Transverse colon (tissue), 4 donors: ENCODE measurements around the gene TMEM132C. TPM values are rescaled to one million over a fixed set of nuclear protein-coding genes. Genes with fewer than 3 reads are reported as not detected.
A peak's percentile ranks its signal among the peaks of the same experiment; 100 is the strongest.

Experiments
- DNase-seq: peaks from one replicate; pipeline ENCODE4 v3.0.0-alpha.2; 2019
- H3K27ac ChIP-seq, 4 donors: fragments of 200-600 bp; sonication (generic); 2 replicates each; pipeline ENCODE4 v1.5.1; 2016 to 2018; ENCODE audit warnings: inconsistent platforms in 4 of 4
- H3K27me3 ChIP-seq: fragments of 200-600 bp; sonication (generic); 2 replicates; pipeline ENCODE4 v1.5.1; 2017; ENCODE audit warnings: inconsistent platforms
- H3K36me3 ChIP-seq, 4 donors: fragments of 200-600 bp; sonication (generic); 2 replicates each; pipeline ENCODE4 v1.5.1; 2017 to 2019; ENCODE audit warnings: inconsistent platforms in 4 of 4
- H3K4me1 ChIP-seq, 4 donors: fragments of 200-600 bp; sonication (generic); 2 replicates each; pipeline ENCODE4 v1.5.1; 2017 to 2020; ENCODE audit warnings: inconsistent platforms in 4 of 4
- H3K4me3 ChIP-seq, 4 donors: fragments of 200-600 bp; sonication (generic); 1 replicate in 1 of 4; 2 replicates in 3 of 4; pipeline versions ENCODE4 v1.5.1 to v1.6.1; 2017 to 2019; ENCODE audit warnings: inconsistent platforms in 4 of 4
- H3K9me3 ChIP-seq, 2 donors: fragments of 200-600 bp; sonication (generic); 2 replicates each; pipeline ENCODE4 v1.5.1; 2017 to 2019; ENCODE audit warnings: inconsistent platforms in 2 of 2
- CTCF ChIP-seq, 5 experiments: fragments of 200-600 bp in 3 of 5; fragments of 450-650 bp in 2 of 5; sonication (generic) in 3 of 5; IDR thresholded peaks; 1 replicate in 2 of 5; 2 replicates in 3 of 5; pipeline ENCODE4 v1.5.1; 2016 to 2017; ENCODE audit warnings: antibody characterized with exemption in 5 of 5, inconsistent platforms in 3 of 5, mild to moderate bottlenecking in 2 of 5, moderate library complexity in 1 of 5
- EP300 ChIP-seq: sonication (generic); formaldehyde crosslinking; IDR thresholded peaks from one replicate; pipeline ENCODE4 v1.6.1; 2017; ENCODE audit warnings: antibody characterized with exemption, low read depth
- POLR2A ChIP-seq: fragments of 450-650 bp; IDR thresholded peaks from one replicate; pipeline ENCODE4 v1.6.1; 2016; ENCODE audit warnings: antibody characterized with exemption, mild to moderate bottlenecking, moderate library complexity
- POLR2AphosphoS5 ChIP-seq, 3 donors: sonication (generic); formaldehyde crosslinking; IDR thresholded peaks; one replicate each; pipeline ENCODE4 v1.6.1; 2016; ENCODE audit warnings: antibody characterized with exemption in 3 of 3
- WGBS, 2 donors: methylation state at CpG; one replicate each; pipeline ENCODE4 v1.1.5; 2018; ENCODE audit warnings: low coverage in 1 of 2; 5-methylcytosine and 5-hydroxymethylcytosine counted together
- in situ Hi-C, 4 donors: fragments of 200-750 bp; cut with MboI; loops; one replicate each; pipeline versions ENCODE4 v1.15.0 to v1.15.1; 2017; ENCODE audit warnings: low sequenced_read_pairs in 3 of 4, low pct_ligation_motif_present in 1 of 4, low pct_unique_long_range_greater_than_20kb in 1 of 4
- intact Hi-C: fragments of 100-400 bp; cut with DNase I; formaldehyde crosslinking; loops from one replicate; pipeline ENCODE4 v1.15.1; 2023; ENCODE audit warnings: low total_unique reads
- total RNA-seq, 4 donors: library from RNA; depleted of rRNA; stranded (reverse); fragments of >200 nt; gene quantifications; one replicate each; pipeline ENCODE4 v1.1.0, GENCODE V29; 2016

Gene TMEM132C
- total RNA-seq, 4 donors from 2014 or later, result 0.20 to 1.6 (median 0.58) TPM

DNA sequence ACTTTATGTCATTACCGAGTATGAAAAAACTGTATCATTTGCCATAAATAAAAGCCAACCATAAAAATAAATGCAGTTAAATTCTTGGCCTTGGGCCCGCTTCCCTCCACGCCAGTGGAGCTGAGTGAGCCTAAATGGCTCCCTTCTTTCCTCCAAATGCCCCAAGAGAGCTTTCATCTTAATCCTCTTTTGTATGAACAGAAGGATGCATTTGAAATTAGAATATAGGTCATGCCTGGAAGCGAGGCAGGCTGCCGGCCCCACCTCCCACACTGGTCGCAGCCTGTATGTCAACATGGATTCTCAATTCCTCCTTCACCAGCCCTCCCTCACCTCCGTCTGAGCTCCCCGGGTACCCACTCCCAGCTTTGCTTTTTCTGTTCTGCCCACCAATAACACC, 311.1 kb downstream of the TMEM132C start:
- H3K27me3 ChIP-seq, result no peaks in the 10 kb centered on the region
- H3K27ac ChIP-seq, result no peak overlapping the region
- no peak overlapping the region for H3K4me3 ChIP-seq
- H3K36me3 ChIP-seq, result no peaks in the 10 kb centered on the region
- in situ Hi-C loops (no loop called here), intact Hi-C loops (no loop called here)
- no peak for DNase-seq
- TF ChIP-seq CTCF (IDR thresholded peaks at IDR 0.05) (no peak), POLR2A (no peak), POLR2AphosphoS5 (IDR thresholded peaks at IDR 0.05) (no peak), EP300 (no peak)
- H3K4me1 ChIP-seq, result no peaks in the 10 kb centered on the region
- WGBS, 2 donors, result 88 to 96% methylated on average over 3 to 8 of the region's 8 CpGs
- no peaks in the 10 kb centered on the region for H3K9me3 ChIP-seq

- Histone ChIP-seq H3K27me3 (no peaks in the 10 kb centered on the region), H3K36me3 (no peaks in the 10 kb centered on the region), H3K4me1 (no peaks in the 10 kb centered on the region), H3K9me3 (no peaks in the 10 kb centered on the region), H3K27ac (no peak overlapping the region), H3K4me3 (no peak overlapping the region)
- intact Hi-C loops (no loop called here), in situ Hi-C loops (no loop called here)
- WGBS, 2 donors, result 20 to 45% methylated on average over 5 to 7 of the region's 7 CpGs
- no peak for TF ChIP-seq EP300
- TF ChIP-seq CTCF (IDR thresholded peaks at IDR 0.05), result no peak
- no peak for TF ChIP-seq POLR2A
- no peak for TF ChIP-seq POLR2AphosphoS5 (IDR thresholded peaks at IDR 0.05)
- DNase-seq, result no peak
These were observed 314.4 kb downstream of the TMEM132C start for GRCh38 chr12:128581321-128581761.

GRCh38 chr12:128583453-128583852, 316.5 kb downstream of the TMEM132C start:
- in situ Hi-C loops (no loop called here), intact Hi-C loops (no loop called here)
- Histone ChIP-seq H3K27ac (no peak overlapping the region), H3K27me3 (no peaks in the 10 kb centered on the region), H3K9me3 (no peaks in the 10 kb centered on the region), H3K4me3 (no peak overlapping the region), H3K4me1 (no peaks in the 10 kb centered on the region), H3K36me3 (no peaks in the 10 kb centered on the region)
- no peak for DNase-seq
- TF ChIP-seq POLR2AphosphoS5 (IDR thresholded peaks at IDR 0.05), result no peak
- peak in 1 of 5 experiments; percentile 20 for TF ChIP-seq CTCF (IDR thresholded peaks at IDR 0.05)
- WGBS, 2 donors, result 82 to 86% methylated on average over 1 to 9 of the region's 9 CpGs

DNA sequence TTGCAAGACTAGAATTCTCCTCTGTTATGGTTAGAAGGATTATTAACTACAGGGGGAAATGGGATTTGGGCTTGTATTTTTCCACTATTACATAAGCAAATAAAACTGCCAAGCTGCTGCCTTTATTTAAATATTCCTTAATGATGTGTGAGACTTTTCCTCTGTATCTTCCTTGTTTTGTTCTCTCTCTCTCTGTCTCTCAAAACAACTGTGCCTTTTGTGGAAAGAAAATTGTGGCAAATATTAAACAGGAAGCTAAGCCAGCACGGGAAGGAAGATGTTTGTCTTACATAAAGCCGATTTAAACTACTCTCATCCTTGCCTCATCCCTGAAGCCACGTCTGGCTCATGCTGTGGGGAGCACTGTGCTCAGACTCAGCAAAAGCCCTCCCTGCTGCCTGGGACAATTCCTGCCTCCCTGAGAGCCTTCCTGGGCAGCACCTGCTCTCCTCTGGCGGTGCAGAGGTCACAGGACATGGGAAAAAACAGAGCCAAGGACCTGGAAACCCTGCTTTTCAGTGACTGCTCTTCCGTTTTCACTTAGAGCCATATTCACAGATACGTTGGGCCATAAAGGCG, 319.6 kb downstream of the TMEM132C start:
- 14 to 37% methylated on average over 2 to 7 of the region's 7 CpGs for WGBS, 2 donors
- H3K36me3 ChIP-seq, result no peaks in the 10 kb centered on the region
- no peaks in the 10 kb centered on the region for H3K9me3 ChIP-seq
- no peaks in the 10 kb centered on the region for H3K27me3 ChIP-seq
- TF ChIP-seq POLR2AphosphoS5 (IDR thresholded peaks at IDR 0.05) (no peak), CTCF (IDR thresholded peaks at IDR 0.05) (no peak), EP300 (no peak), POLR2A (no peak)
- no peaks in the 10 kb centered on the region for H3K4me1 ChIP-seq
- DNase-seq, result no peak
- in situ Hi-C loops (no loop called here), intact Hi-C loops (no loop called here)
- H3K27ac ChIP-seq, result peak overlapping the region in 1 of 4 donors; percentile 25
- H3K4me3 ChIP-seq, result no peak overlapping the region
